ENCODE data around the gene EPOP. TPM values are rescaled to one million over a fixed set of nuclear protein-coding genes. Genes with fewer than 3 reads are reported as not detected.

The EPOP gene
- total and polyA plus RNA-seq, 2 of the 13 experiments (the other 11 are each of a cell fraction or from before 2014, with no cell fraction given), result 14.7 to 37.8 TPM

GRCh38 chr17:38667099-38667786 is 7.5 kb downstream of the EPOP start (continued):
- TF ChIP-seq ZNF781 (CRISPR knock-in tag; IDR thresholded peaks at IDR 0.05; ENCODE audit: borderline replicate concordance, not compliant biosample characterization), result no peak
- no peak for TF ChIP-seq SATB2 (CRISPR knock-in tag; IDR thresholded peaks at IDR 0.05)
- TF ChIP-seq MEIS2 (CRISPR knock-in tag; IDR thresholded peaks at IDR 0.05), result no peak
- TF ChIP-seq ZNF44 (CRISPR knock-in tag; IDR thresholded peaks at IDR 0.05), result 0 out of 2 replicates have a peak, but pooled peaks have one; percentile 60
- no peak; the same call in 1 of the 2 replicates for TF ChIP-seq ZNF12 (CRISPR knock-in tag; IDR thresholded peaks at IDR 0.05)
- 0 out of 2 replicates have a peak, but pooled peaks have one; percentile 55 for TF ChIP-seq ZNF772 (CRISPR knock-in tag; IDR thresholded peaks at IDR 0.05)
- peak; percentile 69; the same call in 1 of the 2 replicates for TF ChIP-seq BRF2 (CRISPR knock-in tag; IDR thresholded peaks at IDR 0.05)
- no peak for TF ChIP-seq MEIS1 (CRISPR knock-in tag; IDR thresholded peaks at IDR 0.05; ENCODE audit: borderline replicate concordance)
- no peak for TF ChIP-seq EED (CRISPR knock-in tag; IDR thresholded peaks at IDR 0.05)
- TF ChIP-seq TFAP4 (IDR thresholded peaks at IDR 0.05; ENCODE audit: borderline replicate concordance, low read depth), result peak; percentile 13; the same call in 1 of the 2 replicates
- no peak for TF ChIP-seq ZNF776 (CRISPR knock-in tag; IDR thresholded peaks at IDR 0.05)
- TF ChIP-seq HNF4A (CRISPR knock-in tag; IDR thresholded peaks at IDR 0.05), result peak; percentile 71
- no peak for TF ChIP-seq ZBTB20 (CRISPR knock-in tag; IDR thresholded peaks at IDR 0.05; ENCODE audit: borderline replicate concordance, low read depth)
- 0 out of 2 replicates have a peak, but pooled peaks have one; percentile 38 for TF ChIP-seq ATAD3A (CRISPR knock-in tag; IDR thresholded peaks at IDR 0.05)
- no peak for TF ChIP-seq ZNF550 (CRISPR knock-in tag; IDR thresholded peaks at IDR 0.05; ENCODE audit: borderline replicate concordance)
- no peak for TF ChIP-seq ISX (CRISPR knock-in tag; conservative IDR thresholded peaks at IDR 0.05)
- no peak for TF ChIP-seq MAFG (CRISPR knock-in tag; IDR thresholded peaks at IDR 0.05)
- no peak for TF ChIP-seq TIGD3 (CRISPR knock-in tag; IDR thresholded peaks at IDR 0.05; ENCODE audit: borderline replicate concordance)
- no peak for TF ChIP-seq GLMP (CRISPR knock-in tag; IDR thresholded peaks at IDR 0.05; ENCODE audit: borderline replicate concordance)
- TF ChIP-seq MXD4 (CRISPR knock-in tag; IDR thresholded peaks at IDR 0.05), result peak; percentile 57; the same call in 1 of the 2 replicates
- no peak for TF ChIP-seq ZBTB1 (CRISPR knock-in tag; IDR thresholded peaks at IDR 0.05; ENCODE audit: borderline replicate concordance)
- 0 out of 2 replicates have a peak, but pooled peaks have one; percentile 55 for TF ChIP-seq ZSCAN5A (CRISPR knock-in tag; IDR thresholded peaks at IDR 0.05; ENCODE audit: borderline replicate concordance)
- TF ChIP-seq KDM3A (CRISPR knock-in tag; IDR thresholded peaks at IDR 0.05; ENCODE audit: low read depth), result peak; percentile 88
- no peak for TF ChIP-seq ATF1 (CRISPR knock-in tag; IDR thresholded peaks at IDR 0.05)
- no peak for TF ChIP-seq TBX2 (CRISPR knock-in tag; IDR thresholded peaks at IDR 0.05; ENCODE audit: borderline replicate concordance)
